GM12878 (cell line): ENCODE data around the gene GRIN2A.

ENCODE experiments used
- CTCF ChIP-seq, 3 experiments: IDR thresholded peaks in 2 of 3; conservative IDR thresholded peaks in 1 of 3; 2 replicates each; pipeline ENCODE4 v1.5.1; 2011; ENCODE audit warnings: low read depth in 3 of 3, low read length in 3 of 3, mild to moderate bottlenecking in 3 of 3, control low read depth in 2 of 3, moderate library complexity in 2 of 3, inconsistent platforms in 1 of 3, mixed read lengths in 1 of 3; ENCODE audit not compliant: control insufficient read depth in 2 of 3, insufficient read depth in 1 of 3; ENCODE audit errors: extremely low read depth in 1 of 3
- CUX1 ChIP-seq: IDR thresholded peaks from 2 replicates; pipeline ENCODE4 v1.6.1; 2012; ENCODE audit warnings: improper control_type of control experiment, low read depth, low read length; ENCODE audit not compliant: insufficient replicate concordance
- HDAC6 ChIP-seq: fragments of 200-600 bp; sonication (generic); IDR thresholded peaks from one replicate; pipeline ENCODE4 v1.8.0; 2017; ENCODE audit warnings: antibody characterized with exemption; ENCODE audit not compliant: unreplicated experiment
- KDM1A ChIP-seq: fragments of 200-600 bp; sonication (generic); IDR thresholded peaks from 2 replicates; pipeline ENCODE4 v1.6.1; 2016; ENCODE audit warnings: borderline replicate concordance
- MTA3 ChIP-seq: IDR thresholded peaks from 2 replicates; pipeline ENCODE4 v1.6.1; 2012; ENCODE audit warnings: low read length, inconsistent platforms, borderline replicate concordance
- NR2F1 ChIP-seq: fragments of 450-650 bp; conservative IDR thresholded peaks from 2 replicates; pipeline ENCODE4 v1.6.1; 2017; ENCODE audit warnings: mild to moderate bottlenecking
- POLR2A ChIP-seq: IDR thresholded peaks from 2 replicates; pipeline ENCODE4 v1.6.1; 2011; ENCODE audit warnings: low read depth, mild to moderate bottlenecking, low read length
- REST ChIP-seq: IDR thresholded peaks from 2 replicates; pipeline ENCODE4 v1.6.1; 2012; ENCODE audit warnings: mild to moderate bottlenecking, low read depth, low read length
- SRF ChIP-seq, 2 experiments: IDR thresholded peaks; 2 replicates each; pipeline ENCODE4 v1.6.1; 2011; ENCODE audit warnings: low read depth in 2 of 2, low read length in 2 of 2, mild to moderate bottlenecking in 1 of 2, moderate library complexity in 1 of 2
- ZBTB40 ChIP-seq: fragments of 450-650 bp; IDR thresholded peaks from 2 replicates; pipeline ENCODE4 v1.6.1; 2016; ENCODE audit warnings: mild to moderate bottlenecking, moderate library complexity, borderline replicate concordance

- TF ChIP-seq CUX1 = no peak
- no peak for TF ChIP-seq CTCF (IDR thresholded peaks at IDR 0.05 in 2 of 3, conservative IDR thresholded peaks at IDR 0.05 in 1 of 3; ENCODE audit: control insufficient read depth in 2 of 3, extremely low read depth in 1 of 3, insufficient read depth in 1 of 3, low read depth in 3 of 3, low read length in 3 of 3)
- TF ChIP-seq SRF (IDR thresholded peaks at IDR 0.05; ENCODE audit: low read depth in 2 of 2, low read length in 2 of 2) = no peak
- TF ChIP-seq MTA3 = no peak
- TF ChIP-seq ZBTB40 = no peak
- no peak for TF ChIP-seq NR2F1
- TF ChIP-seq HDAC6 = no peak
- no peak for TF ChIP-seq KDM1A
- no peak for TF ChIP-seq REST
- TF ChIP-seq POLR2A = no peak
Observed at GRCh38 chr16:9868606-9869149, 313.6 kb downstream of the GRIN2A start.
